ENCODE measurements around the gene FMO3.

The FMO3 gene

DNA sequence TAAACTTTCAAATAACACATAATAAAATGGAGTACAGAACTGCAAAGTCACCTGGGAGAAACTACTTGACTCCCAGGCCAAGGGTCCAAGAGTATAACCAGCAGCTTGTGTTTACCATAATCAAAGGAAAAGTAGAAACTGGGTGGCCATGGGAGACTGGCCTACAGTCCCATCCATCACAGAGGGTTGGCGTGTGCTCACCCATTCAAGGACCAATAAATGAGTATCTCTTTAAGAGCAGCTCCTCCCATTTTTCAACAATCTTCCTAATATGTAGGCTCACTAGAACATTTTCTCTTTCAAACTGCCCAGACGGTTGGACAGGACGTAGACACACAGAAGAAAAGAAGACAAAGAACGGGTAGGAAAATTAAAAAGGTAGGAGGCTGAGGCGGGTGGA lies at the start of gene FMO3:
Gene FMO3 (plus strand): TSS at position 302 of the 400 bp plus-strand sequence. CDS start 1,754 bp downstream, outside the sequence.
- DNase-seq (ENCODE audit: low spot score in 2 of 2): no peak
- Mint-ChIP-seq H3K27me3 (peaks cover 2% of the 10 kb centered on the region), H3K4me1 (no peaks in the 10 kb centered on the region), H3K27ac (no peak within 1 kb of the TSS), H3K9me3 (no peaks in the 10 kb centered on the region), H3K4me3 (no peak within 1 kb of the TSS), H3K36me3 (no peaks in the 10 kb centered on the region)
- ATAC-seq (ENCODE audit: low read depth): no peak

DNA sequence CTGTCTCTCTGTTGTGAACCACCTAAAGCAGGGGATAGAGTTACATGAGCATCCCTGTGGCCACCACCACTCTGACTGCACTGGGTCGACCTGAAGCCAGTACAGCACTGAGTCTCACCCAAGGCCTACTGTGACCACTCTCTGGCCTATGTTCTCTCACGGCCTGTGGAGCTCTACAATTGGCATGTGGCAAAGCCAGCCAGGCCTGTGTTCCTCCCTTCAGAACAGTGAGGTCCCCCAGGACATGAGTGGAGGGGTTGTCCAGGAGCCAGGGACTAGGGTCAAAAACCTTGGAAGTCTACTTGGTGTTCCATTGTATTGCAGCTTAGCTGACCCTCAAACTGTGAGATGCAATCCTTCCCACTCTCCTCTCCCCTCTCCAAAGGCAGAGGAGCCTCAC lies 42.7 kb upstream of the FMO3 start:
- H3K9me3 Mint-ChIP-seq: peaks cover 18% of the 10 kb centered on the region
- no peaks in the 10 kb centered on the region for H3K4me1 Mint-ChIP-seq
- H3K27ac Mint-ChIP-seq: no peak overlapping the region
- no peak overlapping the region for H3K4me3 Mint-ChIP-seq
- H3K36me3 Mint-ChIP-seq: no peaks in the 10 kb centered on the region
- peaks cover 5% of the 10 kb centered on the region for H3K27me3 Mint-ChIP-seq
- DNase-seq (ENCODE audit: low spot score in 2 of 2) (no peak), ATAC-seq (ENCODE audit: low read depth) (no peak)

GRCh38 chr1:171052977-171053376 lies 37.7 kb upstream of the FMO3 start:
- no peak for ATAC-seq (ENCODE audit: low read depth)
- H3K4me1 Mint-ChIP-seq: no peaks in the 10 kb centered on the region

GRCh38 chr1:171055966-171056643 lies 34.6 kb upstream of the FMO3 start:
- Mint-ChIP-seq H3K27ac (no peak overlapping the region), H3K27me3 (peaks cover 3% of the 10 kb centered on the region), H3K4me1 (no peaks in the 10 kb centered on the region), H3K36me3 (no peaks in the 10 kb centered on the region), H3K9me3 (peaks cover 2% of the 10 kb centered on the region), H3K4me3 (no peak overlapping the region)
- ATAC-seq (ENCODE audit: low read depth) (no peak), DNase-seq (ENCODE audit: low spot score in 2 of 2) (no peak)

More at GRCh38 chr1:171052977-171053376, 37.7 kb upstream of the FMO3 start:
- peaks cover 5% of the 10 kb centered on the region for H3K9me3 Mint-ChIP-seq
- no peak for DNase-seq (ENCODE audit: low spot score in 2 of 2)
- H3K4me3 Mint-ChIP-seq: no peak overlapping the region
- no peaks in the 10 kb centered on the region for H3K36me3 Mint-ChIP-seq
- H3K27ac Mint-ChIP-seq: no peak overlapping the region
- H3K27me3 Mint-ChIP-seq: peaks cover 5% of the 10 kb centered on the region

GRCh38 chr1:171061425-171062143 lies 29.1 kb upstream of the FMO3 start:
- no peak overlapping the region for H3K27ac Mint-ChIP-seq
- no peak for ATAC-seq (ENCODE audit: low read depth)
- no peaks in the 10 kb centered on the region for H3K27me3 Mint-ChIP-seq
- H3K4me1 Mint-ChIP-seq: no peaks in the 10 kb centered on the region
- no peaks in the 10 kb centered on the region for H3K36me3 Mint-ChIP-seq
- DNase-seq (ENCODE audit: low spot score in 2 of 2): no peak
- H3K9me3 Mint-ChIP-seq: no peaks in the 10 kb centered on the region
- no peak overlapping the region for H3K4me3 Mint-ChIP-seq

GRCh38 chr1:171062902-171063301 lies 27.8 kb upstream of the FMO3 start:
- Mint-ChIP-seq H3K27me3 (peaks cover 2% of the 10 kb centered on the region), H3K4me3 (no peak overlapping the region), H3K36me3 (no peaks in the 10 kb centered on the region), H3K4me1 (no peaks in the 10 kb centered on the region), H3K27ac (no peak overlapping the region), H3K9me3 (no peaks in the 10 kb centered on the region)
- ATAC-seq (ENCODE audit: low read depth) (no peak), DNase-seq (ENCODE audit: low spot score in 2 of 2) (no peak)

GRCh38 chr1:171075041-171075440 lies 15.7 kb upstream of the FMO3 start:
- H3K36me3 Mint-ChIP-seq: no peaks in the 10 kb centered on the region

DNA sequence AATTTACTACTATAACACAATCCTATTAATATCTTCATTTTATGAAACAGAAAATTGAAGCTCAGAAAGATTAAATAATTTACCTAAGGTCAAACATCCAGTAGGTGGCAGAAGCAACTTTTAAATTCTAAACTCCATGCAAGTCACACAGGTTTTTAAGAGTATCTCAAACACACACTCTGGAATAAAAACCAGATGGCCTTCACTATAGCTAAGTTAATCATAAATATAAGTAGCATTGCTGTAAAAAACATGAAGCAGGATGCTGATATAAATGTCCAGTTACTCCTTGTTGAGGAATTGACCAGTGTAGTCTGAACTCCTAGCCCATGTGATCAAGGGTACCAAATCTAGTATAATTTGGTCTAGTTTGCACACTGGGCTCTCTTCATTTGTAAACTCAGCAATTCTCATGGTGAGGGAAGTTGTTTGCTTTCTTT lies 9.4 kb upstream of the FMO3 start:
- no peak for DNase-seq (ENCODE audit: low spot score in 2 of 2)

More at GRCh38 chr1:171075041-171075440, 15.7 kb upstream of the FMO3 start:
- no peaks in the 10 kb centered on the region for H3K4me1 Mint-ChIP-seq
- H3K4me3 Mint-ChIP-seq: no peak overlapping the region
- ATAC-seq (ENCODE audit: low read depth) (no peak), DNase-seq (ENCODE audit: low spot score in 2 of 2) (no peak)
- no peaks in the 10 kb centered on the region for H3K9me3 Mint-ChIP-seq
- H3K27ac Mint-ChIP-seq: no peak overlapping the region
- H3K27me3 Mint-ChIP-seq: peaks cover 4% of the 10 kb centered on the region

GRCh38 chr1:171081763-171082201 lies 8.9 kb upstream of the FMO3 start:
- no peak for ATAC-seq (ENCODE audit: low read depth)
- Mint-ChIP-seq H3K27me3 (peaks cover under 1% of the 10 kb centered on the region), H3K9me3 (no peaks in the 10 kb centered on the region), H3K4me1 (no peaks in the 10 kb centered on the region), H3K27ac (no peak overlapping the region), H3K36me3 (no peaks in the 10 kb centered on the region), H3K4me3 (no peak overlapping the region)
- no peak for DNase-seq (ENCODE audit: low spot score in 2 of 2)

More for the DNA sequence above, 9.4 kb upstream of the FMO3 start:
- no peak for ATAC-seq (ENCODE audit: low read depth)
- Mint-ChIP-seq H3K4me1 (no peaks in the 10 kb centered on the region), H3K4me3 (no peak overlapping the region), H3K27me3 (peaks cover 2% of the 10 kb centered on the region), H3K27ac (no peak overlapping the region), H3K9me3 (no peaks in the 10 kb centered on the region), H3K36me3 (no peaks in the 10 kb centered on the region)

DNA sequence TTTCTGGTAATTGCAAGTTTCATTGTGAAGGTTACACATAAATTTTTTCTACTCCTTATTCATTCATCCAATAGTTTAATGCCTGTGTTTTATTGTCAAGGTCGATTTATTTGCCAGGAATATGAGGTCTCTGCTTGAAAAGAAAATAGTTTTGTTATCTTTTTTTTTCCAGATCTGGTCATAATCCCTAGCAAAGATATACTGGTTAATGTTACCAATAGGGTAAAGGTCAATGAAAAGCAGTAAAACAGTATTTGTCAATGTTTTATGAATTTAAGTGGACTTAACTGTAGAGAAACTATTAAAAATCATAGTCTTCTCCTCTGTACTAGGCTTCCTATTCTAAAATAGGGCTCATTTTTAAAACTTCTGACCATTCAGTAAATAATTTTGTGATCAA lies 8.1 kb upstream of the FMO3 start:
- peaks cover 2% of the 10 kb centered on the region for H3K27me3 Mint-ChIP-seq
- H3K36me3 Mint-ChIP-seq: no peaks in the 10 kb centered on the region
- H3K9me3 Mint-ChIP-seq: no peaks in the 10 kb centered on the region
- H3K27ac Mint-ChIP-seq: no peak overlapping the region
- H3K4me1 Mint-ChIP-seq: no peaks in the 10 kb centered on the region
- H3K4me3 Mint-ChIP-seq: no peak overlapping the region
- no peak for DNase-seq (ENCODE audit: low spot score in 2 of 2)
- ATAC-seq (ENCODE audit: low read depth): no peak

DNA sequence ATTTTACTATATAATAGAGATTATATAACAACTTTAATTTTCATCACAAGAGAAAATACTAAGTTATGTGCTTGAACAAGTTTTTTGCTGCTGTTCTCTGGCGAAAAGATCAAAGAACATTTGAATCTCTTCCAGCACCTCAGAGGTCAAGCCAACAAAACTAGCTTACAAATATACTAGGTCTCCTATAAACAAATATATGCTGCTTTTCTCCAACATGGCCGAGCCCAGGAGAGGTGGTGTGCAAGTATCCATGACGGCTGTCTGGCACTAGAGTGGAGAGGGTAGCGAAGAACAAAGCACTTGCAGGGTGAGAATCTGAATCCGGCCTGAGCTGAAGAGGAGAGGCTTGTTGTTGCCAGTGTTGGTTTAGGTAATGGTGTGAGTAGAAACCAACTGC lies 7.5 kb upstream of the FMO3 start:
- ATAC-seq (ENCODE audit: low read depth) (no peak), DNase-seq (ENCODE audit: low spot score in 2 of 2) (no peak)
- peaks cover 2% of the 10 kb centered on the region for H3K27me3 Mint-ChIP-seq
- H3K27ac Mint-ChIP-seq: no peak overlapping the region
- H3K4me3 Mint-ChIP-seq: no peak overlapping the region
- no peaks in the 10 kb centered on the region for H3K36me3 Mint-ChIP-seq
- no peaks in the 10 kb centered on the region for H3K4me1 Mint-ChIP-seq
- H3K9me3 Mint-ChIP-seq: no peaks in the 10 kb centered on the region

DNA sequence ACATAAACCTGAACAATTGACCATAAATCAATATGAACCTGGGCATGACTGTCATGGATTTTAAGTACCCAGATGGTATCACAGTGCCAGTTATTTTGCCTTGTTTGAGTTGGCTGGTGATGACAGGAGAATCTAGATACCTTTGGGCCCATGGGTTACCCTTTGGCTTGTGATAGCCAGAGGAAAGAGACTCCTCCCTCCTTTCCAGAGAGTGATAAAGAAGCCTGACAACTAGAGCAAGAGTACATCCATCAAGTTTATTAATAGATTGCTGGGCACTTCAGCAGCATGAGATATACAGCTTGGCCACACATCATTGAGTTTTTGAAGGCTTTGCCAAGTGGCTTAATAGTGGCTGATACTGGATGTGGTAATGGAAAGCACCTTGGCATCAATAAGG lies 6.6 kb upstream of the FMO3 start:
- Mint-ChIP-seq H3K27ac (no peak overlapping the region), H3K27me3 (peaks cover 2% of the 10 kb centered on the region), H3K9me3 (no peaks in the 10 kb centered on the region), H3K4me1 (no peaks in the 10 kb centered on the region), H3K36me3 (no peaks in the 10 kb centered on the region), H3K4me3 (no peak overlapping the region)
- ATAC-seq (ENCODE audit: low read depth): no peak
- DNase-seq (ENCODE audit: low spot score in 2 of 2): no peak

- no peak overlapping the region for H3K4me3 Mint-ChIP-seq
- no peaks in the 10 kb centered on the region for H3K4me1 Mint-ChIP-seq
- DNase-seq (ENCODE audit: low spot score in 2 of 2) (no peak), ATAC-seq (ENCODE audit: low read depth) (no peak)
- no peak overlapping the region for H3K27ac Mint-ChIP-seq
- H3K27me3 Mint-ChIP-seq: peaks cover 2% of the 10 kb centered on the region
- H3K36me3 Mint-ChIP-seq: no peaks in the 10 kb centered on the region
- no peaks in the 10 kb centered on the region for H3K9me3 Mint-ChIP-seq
Observed at GRCh38 chr1:171084870-171085269, 5.8 kb upstream of the FMO3 start.

GRCh38 chr1:171087896-171088295 lies 2.8 kb upstream of the FMO3 start:
- ATAC-seq (ENCODE audit: low read depth) (no peak), DNase-seq (ENCODE audit: low spot score in 2 of 2) (no peak)
- no peak overlapping the region for H3K27ac Mint-ChIP-seq
- H3K9me3 Mint-ChIP-seq: no peaks in the 10 kb centered on the region
- no peak overlapping the region for H3K4me3 Mint-ChIP-seq
- no peaks in the 10 kb centered on the region for H3K4me1 Mint-ChIP-seq
- H3K27me3 Mint-ChIP-seq: peaks cover 2% of the 10 kb centered on the region
- H3K36me3 Mint-ChIP-seq: no peaks in the 10 kb centered on the region

Measured in memory B cell (primary cell).